Karpas-422 (cell line): ENCODE results near the gene ZSWIM9. TPM values are rescaled to one million over a fixed set of nuclear protein-coding genes. Genes with fewer than 3 reads are reported as not detected.

ENCODE experiments used
- total RNA-seq: library from RNA; depleted of rRNA; stranded (reverse); fragments of >200 nt; shearing (Covaris generic); gene quantifications from 2 replicates; pipeline ENCODE4 v1.2.3, GENCODE V29; 2014; ENCODE audit warnings: low replicate concordance; rRNA removed

Gene ZSWIM9
- total RNA-seq, 1 experiment from 2014 or later = 2.3 TPM

Other genes with a start within 250 kb of the ZSWIM9 start
- not detected in 2 replicates for gene BSPH1, start 178.5 kb upstream of the ZSWIM9 start, total RNA-seq
- gene ELSPBP1, start 176.0 kb upstream of the ZSWIM9 start, total RNA-seq = not detected in 2 replicates
- not detected in 2 replicates for gene CABP5, start 126.6 kb upstream of the ZSWIM9 start, total RNA-seq
- 2.6 and 5.9 TPM in 2 replicates for gene PLA2G4C, start 59.9 kb upstream of the ZSWIM9 start, total RNA-seq
- 50.1 and 95.1 TPM in 2 replicates for gene LIG1, start 336 bp upstream of the ZSWIM9 start, total RNA-seq
- gene CARD8, start 85.2 kb downstream of the ZSWIM9 start, total RNA-seq = 72.3 and 137 TPM in 2 replicates
- not detected in 2 replicates for gene ZNF114, start 99.4 kb downstream of the ZSWIM9 start, total RNA-seq
- gene EMP3, start 154.9 kb downstream of the ZSWIM9 start, total RNA-seq = 64.7 and 77.3 TPM in 2 replicates
- 7.8 and 10.4 TPM in 2 replicates for gene TMEM143, start 193.3 kb downstream of the ZSWIM9 start, total RNA-seq
- not detected in 2 replicates for gene SYNGR4, start 193.7 kb downstream of the ZSWIM9 start, total RNA-seq
- 39.5 and 53.7 TPM in 2 replicates for gene KDELR1, start 220.9 kb downstream of the ZSWIM9 start, total RNA-seq
- not detected in 2 replicates for gene GRIN2D, start 223.0 kb downstream of the ZSWIM9 start, total RNA-seq